ENCODE data around the gene SNAPC3. TPM values are rescaled to one million over a fixed set of nuclear protein-coding genes. Genes with fewer than 3 reads are reported as not detected.
A peak's percentile ranks its signal among the peaks of the same experiment; 100 is the strongest.
"Not testable (repeated sequence)": the region's sequence is repeated elsewhere in the genome, so short reads cannot be mapped to it uniquely, and the experiment has no call there.

SNAPC3 gene
- total and polyA plus RNA-seq, 4 donors = 10.9 to 75.5 (median 17.7) TPM

DNA sequence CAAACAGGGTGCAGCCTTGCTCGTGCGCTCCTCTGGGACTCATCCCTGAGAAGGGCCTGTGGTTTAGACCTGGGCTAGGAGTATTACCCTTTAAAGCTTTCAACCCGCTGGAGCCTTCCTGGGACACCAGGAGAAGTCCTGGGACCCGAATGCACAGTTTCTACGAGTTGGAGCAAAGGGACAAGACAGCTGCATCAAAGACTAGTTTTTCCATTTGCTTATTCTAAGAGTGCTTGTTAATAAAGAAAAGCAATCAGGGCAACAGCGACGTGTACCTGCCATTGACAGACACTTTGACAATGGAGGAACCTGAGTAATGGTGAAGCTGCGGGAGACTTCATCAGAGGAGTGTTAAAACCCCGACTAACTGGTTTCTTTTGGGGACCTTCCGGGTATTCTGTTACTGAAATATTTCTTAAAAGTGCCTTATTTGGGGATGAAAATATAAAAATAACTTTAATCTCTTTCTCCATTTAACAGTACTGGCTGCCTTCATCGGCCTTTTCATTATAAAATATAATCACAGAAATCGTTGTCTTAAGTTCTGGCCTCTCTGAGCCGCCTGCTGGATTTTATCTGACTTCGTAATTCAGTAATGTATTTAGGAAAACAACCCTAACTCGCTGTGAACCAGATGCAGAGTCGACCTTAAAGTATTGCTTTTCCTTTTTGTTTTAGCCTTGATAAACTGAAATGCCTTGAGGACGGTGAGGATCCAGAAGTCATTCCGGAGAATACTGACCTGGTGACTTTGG, 732 bp downstream of the SNAPC3 start:
- Histone ChIP-seq H3K4me3 (peak overlapping the region; percentile 76), H3K27me3 (ENCODE audit: control insufficient read depth in 3 of 3, insufficient read depth in 3 of 3, low read length in 2 of 3) (no peaks in the 10 kb centered on the region), H3K36me3 (ENCODE audit: control insufficient read depth in 4 of 4, insufficient read depth in 4 of 4, low read length in 4 of 4) (peaks cover 0 to 22% (median 10%) of the 10 kb centered on the region in 4 donors), H3K27ac (ENCODE audit: low read depth in 1 of 2, low read length in 1 of 2) (peak overlapping the region; percentile 78 to 88), H3K9ac (ENCODE audit: insufficient read depth in 1 of 2, low read length in 2 of 2) (peak overlapping the region; percentile 69 to 89), H3K9me3 (ENCODE audit: control insufficient read depth in 4 of 4, insufficient read depth in 3 of 4, low read length in 3 of 4) (no peaks in the 10 kb centered on the region), H3K4me1 (ENCODE audit: control insufficient read depth in 5 of 5, insufficient read depth in 5 of 5, low read length in 5 of 5) (peaks cover 0 to 32% (median 9%) of the 10 kb centered on the region in 5 donors)
- TF ChIP-seq, protein P1, sequence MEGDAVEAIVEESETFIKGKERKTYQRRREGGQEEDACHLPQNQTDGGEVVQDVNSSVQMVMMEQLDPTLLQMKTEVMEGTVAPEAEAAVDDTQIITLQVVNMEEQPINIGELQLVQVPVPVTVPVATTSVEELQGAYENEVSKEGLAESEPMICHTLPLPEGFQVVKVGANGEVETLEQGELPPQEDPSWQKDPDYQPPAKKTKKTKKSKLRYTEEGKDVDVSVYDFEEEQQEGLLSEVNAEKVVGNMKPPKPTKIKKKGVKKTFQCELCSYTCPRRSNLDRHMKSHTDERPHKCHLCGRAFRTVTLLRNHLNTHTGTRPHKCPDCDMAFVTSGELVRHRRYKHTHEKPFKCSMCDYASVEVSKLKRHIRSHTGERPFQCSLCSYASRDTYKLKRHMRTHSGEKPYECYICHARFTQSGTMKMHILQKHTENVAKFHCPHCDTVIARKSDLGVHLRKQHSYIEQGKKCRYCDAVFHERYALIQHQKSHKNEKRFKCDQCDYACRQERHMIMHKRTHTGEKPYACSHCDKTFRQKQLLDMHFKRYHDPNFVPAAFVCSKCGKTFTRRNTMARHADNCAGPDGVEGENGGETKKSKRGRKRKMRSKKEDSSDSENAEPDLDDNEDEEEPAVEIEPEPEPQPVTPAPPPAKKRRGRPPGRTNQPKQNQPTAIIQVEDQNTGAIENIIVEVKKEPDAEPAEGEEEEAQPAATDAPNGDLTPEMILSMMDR (IDR thresholded peaks at IDR 0.05; ENCODE audit: control extremely low read depth, extremely low read depth) = no peak
- DNase-seq (peak in 2 of 3 donors; percentile 74 to 76), ATAC-seq (ENCODE audit: insufficient read depth, low FRiP score) (no peak)
- WGBS, 2 donors = 4 to 7% methylated on average over 18 of the region's 18 CpGs

DNA sequence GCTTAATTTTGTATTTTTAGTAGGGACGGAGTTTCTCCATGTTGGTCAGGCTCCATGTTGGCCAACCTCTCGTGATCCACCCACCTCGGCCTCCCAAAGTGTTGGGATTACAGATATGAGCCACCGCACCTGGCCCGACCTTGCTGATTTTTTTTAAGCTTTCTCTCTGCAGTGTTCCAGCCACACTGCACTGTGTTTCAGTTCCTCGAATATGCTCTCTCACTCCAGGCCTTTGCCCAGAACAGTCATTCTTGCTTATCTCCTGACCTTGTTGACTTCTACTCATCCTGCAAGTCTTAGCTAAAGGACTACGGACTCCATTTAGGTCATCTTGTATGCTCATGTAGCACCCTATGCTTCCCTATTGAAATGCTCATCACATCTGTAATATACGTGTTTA, 3.3 kb downstream of the SNAPC3 start:
- ATAC-seq (ENCODE audit: insufficient read depth, low FRiP score) (no peak), DNase-seq (no peak)
- H3K27ac ChIP-seq (ENCODE audit: low read depth in 1 of 2, low read length in 1 of 2) = no peak overlapping the region
- no peak overlapping the region for H3K4me3 ChIP-seq
- H3K36me3 ChIP-seq (ENCODE audit: control insufficient read depth in 4 of 4, insufficient read depth in 4 of 4, low read length in 4 of 4) = peaks cover 0 to 22% (median 10%) of the 10 kb centered on the region in 4 donors
- no peaks in the 10 kb centered on the region for H3K27me3 ChIP-seq (ENCODE audit: control insufficient read depth in 3 of 3, insufficient read depth in 3 of 3, low read length in 2 of 3)
- H3K4me1 ChIP-seq (ENCODE audit: control insufficient read depth in 5 of 5, insufficient read depth in 5 of 5, low read length in 5 of 5) = peaks cover 0 to 39% (median 9%) of the 10 kb centered on the region in 5 donors
- WGBS, 2 donors = 86 to 93% methylated on average over 8 of the region's 8 CpGs
- TF ChIP-seq, protein P1 (IDR thresholded peaks at IDR 0.05; ENCODE audit: control extremely low read depth, extremely low read depth) = no peak
- H3K9ac ChIP-seq (ENCODE audit: insufficient read depth in 1 of 2, low read length in 2 of 2) = no peak overlapping the region
- no peaks in the 10 kb centered on the region for H3K9me3 ChIP-seq (ENCODE audit: control insufficient read depth in 4 of 4, insufficient read depth in 3 of 4, low read length in 3 of 4)

DNA sequence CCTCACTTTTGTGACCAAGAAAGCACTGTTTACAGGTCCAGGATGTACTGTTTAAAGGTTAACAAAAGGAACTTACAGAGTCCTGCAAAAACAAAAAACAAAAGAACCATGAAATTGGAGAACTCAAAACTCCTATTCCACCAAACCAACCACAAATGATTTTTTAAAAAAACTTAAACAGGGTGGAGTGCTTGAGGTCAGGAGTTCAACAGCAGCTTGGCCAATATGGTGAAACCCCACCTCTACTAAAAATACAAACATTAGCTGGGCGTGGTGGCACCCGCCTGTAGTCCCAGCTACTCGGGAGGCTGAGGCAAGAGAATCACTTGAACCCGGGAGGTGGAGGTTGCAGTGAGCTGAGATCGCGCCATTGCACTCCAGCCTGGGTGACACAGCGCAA, 5.0 kb downstream of the SNAPC3 start:
- ATAC-seq (ENCODE audit: insufficient read depth, low FRiP score); H3K9ac ChIP-seq (ENCODE audit: insufficient read depth in 1 of 2, low read length in 2 of 2); H3K27ac ChIP-seq (ENCODE audit: low read depth in 1 of 2, low read length in 1 of 2); H3K27me3 ChIP-seq (ENCODE audit: control insufficient read depth in 3 of 3, insufficient read depth in 3 of 3, low read length in 2 of 3); DNase-seq; H3K9me3 ChIP-seq (ENCODE audit: control insufficient read depth in 4 of 4, insufficient read depth in 3 of 4, low read length in 3 of 4); H3K4me3 ChIP-seq: not testable (repeated sequence)
- Histone ChIP-seq H3K36me3 (ENCODE audit: control insufficient read depth in 4 of 4, insufficient read depth in 4 of 4, low read length in 4 of 4) (peaks cover 0 to 22% (median 10%) of the 10 kb centered on the region in 4 donors), H3K4me1 (ENCODE audit: control insufficient read depth in 5 of 5, insufficient read depth in 5 of 5, low read length in 5 of 5) (peaks cover 0 to 32% (median 4%) of the 10 kb centered on the region in 5 donors)
- 77 to 81% methylated on average over 7 of the region's 7 CpGs for WGBS, 2 donors

DNA sequence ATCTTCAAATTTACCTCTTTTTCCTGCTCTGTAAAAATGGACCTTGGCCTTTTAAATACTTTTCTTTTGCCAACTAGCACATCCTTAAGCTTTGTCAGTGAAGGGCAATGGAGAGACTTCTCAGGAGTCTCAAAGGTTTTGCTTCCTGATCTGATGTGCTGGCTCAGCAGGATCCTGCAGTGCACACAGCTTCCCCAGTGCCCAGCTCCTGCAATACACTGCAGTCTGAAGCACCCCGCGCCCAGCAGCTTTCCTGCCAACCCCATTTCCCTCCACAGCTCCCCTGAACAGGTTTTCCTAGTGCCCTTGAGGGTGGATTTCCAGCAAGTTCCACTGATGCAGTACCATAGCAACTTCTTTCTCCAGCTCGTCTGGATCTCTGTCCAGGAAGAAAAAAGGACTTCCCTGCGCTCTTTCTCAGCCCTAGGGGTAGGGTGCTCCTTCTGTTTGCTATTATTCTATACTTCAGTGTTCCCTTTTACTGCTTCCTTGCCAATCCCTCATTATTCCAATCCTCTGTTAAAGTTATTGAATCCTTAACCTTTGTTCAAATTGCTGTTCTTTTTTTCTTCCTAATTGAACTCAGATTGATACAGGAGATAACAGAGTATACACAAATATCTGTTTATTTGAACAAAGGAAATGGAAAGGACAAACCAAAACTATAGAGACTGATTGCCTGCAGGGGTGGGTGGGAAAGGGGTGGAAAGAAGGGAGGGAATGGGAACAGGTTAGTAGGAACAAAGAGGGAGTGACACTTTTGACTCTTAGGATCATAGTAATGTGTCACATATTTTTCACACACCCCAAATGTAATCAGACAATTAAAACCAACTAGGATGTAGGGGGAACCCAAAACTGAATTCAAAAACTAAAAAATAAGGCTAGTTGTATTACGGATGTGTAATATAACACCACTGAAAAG, 8.5 kb downstream of the SNAPC3 start:
- H3K4me1 ChIP-seq (ENCODE audit: control insufficient read depth in 5 of 5, insufficient read depth in 5 of 5, low read length in 5 of 5) = peaks cover 0 to 12% (median 3%) of the 10 kb centered on the region in 5 donors
- no peaks in the 10 kb centered on the region for H3K27me3 ChIP-seq (ENCODE audit: control insufficient read depth in 3 of 3, insufficient read depth in 3 of 3, low read length in 2 of 3)
- WGBS, 2 donors = 33 to 38% methylated on average over 5 of the region's 5 CpGs
- no peak overlapping the region for H3K4me3 ChIP-seq
- DNase-seq (peak in 1 of 3 donors; percentile 23), ATAC-seq (ENCODE audit: insufficient read depth, low FRiP score) (no peak)
- TF ChIP-seq, protein P1 (IDR thresholded peaks at IDR 0.05; ENCODE audit: control extremely low read depth, extremely low read depth) = no peak
- H3K9me3 ChIP-seq (ENCODE audit: control insufficient read depth in 4 of 4, insufficient read depth in 3 of 4, low read length in 3 of 4) = no peaks in the 10 kb centered on the region
- no peak overlapping the region for H3K9ac ChIP-seq (ENCODE audit: insufficient read depth in 1 of 2, low read length in 2 of 2)
- peaks cover 2 to 20% (median 12%) of the 10 kb centered on the region in 4 donors for H3K36me3 ChIP-seq (ENCODE audit: control insufficient read depth in 4 of 4, insufficient read depth in 4 of 4, low read length in 4 of 4)
- peak overlapping the region in 1 of 2 donors; percentile 9 for H3K27ac ChIP-seq (ENCODE audit: low read depth in 1 of 2, low read length in 1 of 2)

Data from lung (tissue), 12 donors.